DLD1 (cell line): Measurements from ENCODE around the gene VPS13A.

ENCODE experiments used
- in situ Hi-C: cut with HindIII; loops from 2 replicates; pipeline ENCODE4 v1.10.0; 2017; ENCODE audit warnings: low sequenced_read_pairs

Gene VPS13A

DNA sequence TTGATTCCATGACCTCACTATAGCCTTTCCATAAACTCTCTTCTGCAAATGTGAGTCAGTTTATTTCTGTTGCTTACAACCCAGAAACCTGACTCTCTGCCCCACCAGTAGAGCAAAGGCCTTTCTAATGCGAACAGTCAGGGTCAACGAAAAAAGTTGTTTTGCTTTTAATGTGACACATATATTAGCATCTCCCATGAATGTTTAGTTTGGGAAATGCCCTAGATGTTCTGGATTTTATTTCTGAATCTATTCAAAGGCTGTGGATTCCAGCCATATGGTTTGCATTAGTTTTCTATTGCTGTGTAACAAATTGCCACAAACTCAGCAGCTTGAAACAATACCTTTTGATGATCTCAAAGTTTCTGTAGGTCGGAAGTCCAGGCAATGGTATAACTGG lies 277.3 kb downstream of the VPS13A start:
- in situ Hi-C loops, result no loop called here

DNA sequence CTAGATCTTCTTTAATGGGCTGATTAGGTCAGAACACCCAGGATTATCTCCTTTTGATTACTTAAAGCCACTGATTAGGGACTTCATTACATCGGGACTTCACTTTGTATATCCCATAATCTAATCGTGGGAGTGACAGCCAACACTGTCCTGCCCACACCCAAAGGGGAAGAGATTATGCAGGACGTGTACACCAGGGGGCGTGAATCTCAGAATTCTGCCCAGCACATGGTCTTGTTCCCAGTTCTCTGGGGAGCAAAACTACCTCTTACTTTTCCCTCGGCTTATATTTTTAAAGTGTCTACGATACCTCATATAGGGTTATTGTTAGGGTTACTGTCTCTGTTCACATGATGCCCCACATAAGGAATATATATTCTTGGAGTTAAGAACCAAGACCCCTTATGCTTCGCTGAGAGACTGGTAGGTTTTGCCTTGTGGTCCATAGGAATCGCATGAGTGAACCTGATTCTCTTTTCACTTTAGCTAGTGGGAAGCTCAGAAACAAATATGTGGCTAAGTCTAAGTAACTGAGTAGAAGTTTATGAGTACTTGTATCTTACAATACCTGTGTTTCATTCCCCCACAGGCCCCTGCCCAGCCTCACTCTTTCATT lies 278.1 kb downstream of the VPS13A start:
- in situ Hi-C loops, result no loop called here

DNA sequence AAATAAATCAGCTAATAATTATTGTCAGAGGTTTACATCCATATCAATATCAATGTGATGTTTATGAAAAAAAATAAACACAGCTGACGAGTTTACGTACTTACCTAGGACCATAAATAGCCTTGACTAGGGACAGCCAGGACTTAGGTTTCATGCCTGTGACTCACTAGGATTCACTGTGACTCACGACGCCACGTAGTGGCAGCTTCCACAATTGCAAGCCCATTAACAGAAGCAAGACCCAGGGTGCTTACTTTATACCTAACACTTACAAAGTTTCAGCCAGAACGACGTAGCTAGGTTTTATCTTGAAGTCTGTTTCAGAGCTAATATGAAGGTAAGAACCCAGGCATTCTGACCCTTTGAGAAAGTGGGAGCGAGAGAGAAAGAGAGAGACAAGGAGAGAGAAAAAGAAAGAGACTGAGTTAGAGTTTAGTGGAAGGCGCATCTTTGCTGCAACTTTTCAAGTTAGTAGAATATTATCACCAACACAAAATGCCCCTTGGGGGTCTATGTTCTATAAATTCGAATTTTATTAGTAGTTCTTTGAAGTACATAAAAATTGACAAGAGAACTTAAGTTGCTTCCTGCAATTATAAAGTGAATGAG lies 279.6 kb downstream of the VPS13A start:
- in situ Hi-C loops, result no loop called here

DNA sequence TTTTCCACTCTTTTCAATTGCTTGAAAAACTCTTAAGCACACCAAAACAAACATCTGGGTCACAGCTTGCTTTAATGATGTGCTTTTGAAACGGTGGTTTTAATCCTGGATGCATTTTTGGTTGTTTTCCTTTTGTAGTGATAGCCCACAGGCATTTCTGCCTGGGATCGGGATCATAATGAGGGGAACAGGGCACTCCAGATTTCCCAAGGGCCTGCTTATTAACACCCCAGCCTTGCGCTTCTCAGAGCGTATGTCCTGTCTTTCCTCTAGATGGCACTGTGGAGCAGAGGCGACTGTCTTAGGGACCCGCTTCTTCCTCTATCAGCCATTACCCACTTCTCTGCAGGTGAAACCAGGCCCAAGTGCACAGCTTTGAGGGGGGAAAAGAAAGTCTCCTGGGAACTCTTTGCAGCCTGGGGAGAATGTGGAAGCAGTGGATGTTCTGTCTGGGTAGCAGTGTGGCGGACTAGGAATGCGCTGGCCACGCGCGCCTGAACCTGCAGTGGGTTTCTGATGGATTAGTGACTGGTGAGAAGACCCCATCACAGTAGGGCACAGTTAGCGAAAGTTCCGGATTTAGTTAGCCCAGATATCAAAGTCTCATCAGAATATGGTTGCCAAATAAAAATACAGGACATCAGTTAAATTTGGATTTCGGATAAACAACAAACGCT lies 280.7 kb downstream of the VPS13A start:
- in situ Hi-C loops, result no loop called here

DNA sequence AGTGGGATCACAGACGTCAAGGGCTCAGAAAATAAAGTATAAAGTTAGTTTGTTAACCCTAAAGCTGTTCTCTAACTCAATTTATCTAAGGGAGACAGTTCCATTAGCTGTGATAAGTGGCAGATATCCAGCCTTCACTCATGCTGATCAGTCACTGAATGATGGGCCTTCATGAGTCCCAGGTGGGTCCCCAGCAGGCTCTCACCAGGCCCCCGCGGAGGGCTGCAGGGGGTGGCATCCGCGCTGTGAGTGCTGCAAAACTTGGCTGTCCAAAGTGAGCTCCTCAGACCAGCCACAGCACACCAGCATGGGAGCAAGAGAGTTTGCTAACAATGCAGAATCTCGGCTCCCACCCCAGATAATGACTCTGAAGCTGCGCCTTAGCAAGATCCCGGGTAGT lies 283.6 kb downstream of the VPS13A start:
- in situ Hi-C loops, result no loop called here

DNA sequence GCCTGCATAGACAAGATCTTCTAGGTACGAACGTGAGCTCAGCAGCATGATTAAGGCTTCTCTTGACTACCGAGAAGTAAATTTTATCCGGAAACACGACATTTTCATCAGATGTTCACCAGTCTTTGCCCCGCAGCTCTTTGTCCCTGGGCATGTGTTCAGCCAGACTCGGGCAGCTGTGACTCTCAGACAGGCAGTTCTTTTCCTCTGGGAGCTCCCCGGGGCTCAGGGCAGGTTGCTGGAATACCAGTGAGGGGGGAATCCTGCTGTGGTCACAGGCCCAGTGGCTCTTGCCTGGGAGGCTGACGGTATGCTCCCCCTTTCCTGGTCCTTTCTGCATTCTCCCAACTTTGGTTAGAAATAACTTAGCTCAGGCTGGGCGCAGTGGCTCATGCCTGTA lies 284.7 kb downstream of the VPS13A start:
- in situ Hi-C loops, result no loop called here

DNA sequence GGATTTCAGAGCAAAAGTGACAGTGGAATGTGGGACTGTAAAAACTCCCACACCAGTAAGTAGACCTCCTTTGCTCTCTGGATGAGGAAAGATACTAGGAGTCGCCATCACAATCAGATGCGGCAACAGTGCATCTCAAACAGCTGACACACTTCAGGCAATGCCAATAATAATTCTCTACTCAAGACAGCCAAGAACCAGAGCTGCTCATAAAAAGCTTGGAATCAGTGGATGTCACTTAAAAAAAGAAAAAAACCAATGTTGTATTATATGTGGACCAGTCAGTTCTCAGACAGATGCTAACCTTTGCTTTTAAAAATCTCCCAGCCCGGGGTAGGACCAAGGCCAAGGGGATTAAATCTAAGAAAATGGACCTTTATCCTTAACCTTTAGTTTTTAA lies 285.8 kb downstream of the VPS13A start:
- in situ Hi-C loops, result no loop called here

DNA sequence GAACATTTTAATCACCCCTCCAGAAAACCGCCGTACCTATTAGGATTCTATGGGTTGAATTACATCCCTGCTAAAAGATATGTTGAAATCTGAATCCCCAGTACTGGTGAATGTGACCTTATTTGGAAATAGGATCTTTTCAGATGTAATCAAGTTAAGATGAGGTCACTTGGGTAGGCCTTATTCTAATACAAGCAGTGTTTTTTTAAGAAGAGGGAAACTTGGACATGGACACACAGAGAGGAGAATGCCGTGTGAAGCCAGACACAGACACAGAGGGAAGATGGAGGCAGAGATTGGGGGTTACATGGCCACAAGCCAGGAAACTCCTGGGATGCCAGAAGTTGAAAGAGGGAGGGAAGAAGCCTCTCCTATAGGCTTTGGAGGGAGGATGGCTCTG lies 287.3 kb downstream of the VPS13A start:
- in situ Hi-C loops, result no loop called here

DNA sequence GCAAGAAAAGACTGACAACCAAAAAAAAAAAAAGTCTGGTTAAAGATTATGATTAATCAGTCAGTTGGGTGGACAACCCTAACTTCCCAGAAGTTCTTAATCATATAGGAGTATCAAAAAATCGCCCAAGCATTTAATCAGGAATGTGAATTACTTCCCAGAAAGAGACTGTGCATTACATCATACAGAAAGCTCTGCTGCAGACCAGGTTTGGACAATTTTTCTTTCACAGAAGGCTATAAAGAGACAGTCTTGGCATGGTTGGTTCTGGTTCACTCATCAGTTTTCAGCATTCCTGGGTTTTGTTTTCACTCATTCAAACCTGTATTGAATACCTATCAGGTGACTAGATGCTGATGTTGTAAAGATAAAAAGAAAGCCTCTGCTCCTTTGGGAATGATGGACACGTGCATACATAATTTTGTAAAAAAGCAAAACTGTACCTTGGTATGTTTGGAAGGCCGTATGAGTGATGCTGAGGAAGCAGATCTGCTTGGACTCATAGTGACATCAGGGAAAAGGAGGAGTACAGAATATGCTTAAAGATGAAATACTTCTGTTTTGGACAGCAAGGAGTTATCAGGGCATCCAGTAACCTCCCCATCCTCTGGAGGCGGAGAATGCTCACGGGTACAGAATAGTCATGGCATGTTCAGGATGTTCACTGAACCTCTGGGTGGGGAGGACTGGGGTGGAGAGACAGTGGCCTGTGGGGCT lies 292.3 kb downstream of the VPS13A start:
- in situ Hi-C loops, result no loop called here
